Measurements from ENCODE around the gene ENC1.

GRCh38 chr5:74628359-74628758, 12.2 kb downstream of the ENC1 start:
- no peak for TF ChIP-seq CTCF (IDR thresholded peaks at IDR 0.05)
- no peak for TF ChIP-seq POLR2A (IDR thresholded peaks at IDR 0.05)

Measured in esophagus squamous epithelium (tissue), 4 donors.